Naive thymus-derived CD4-positive, alpha-beta T cell (primary cell): Measurements from ENCODE around the gene TFPI2. TPM values are rescaled to one million over a fixed set of nuclear protein-coding genes. Genes with fewer than 3 reads are reported as not detected.
"Not testable (repeated sequence)": the region's sequence is repeated elsewhere in the genome, so short reads cannot be mapped to it uniquely, and the experiment has no call there.

Experiments
- ATAC-seq: fragments of 150-1000 bp; cut with Tn5 transposase; 2 replicates; pipeline ENCODE4 v1.10.0; 2021; ENCODE audit warnings: mild to moderate bottlenecking, moderate library complexity
- CTCF ChIA-PET: fragments of 350-600 bp; sonication (Branson Sonifier 250); formaldehyde crosslinking; loops from one replicate; lab custom pipeline; 2021; ENCODE audit warnings: antibody characterized with exemption; lab: Charles Lee
- POLR2A ChIA-PET: fragments of 350-600 bp; sonication (Branson Sonifier 250); formaldehyde crosslinking; loops from one replicate; lab custom pipeline; 2021; ENCODE audit warnings: antibody characterized with exemption, inconsistent platforms; lab: Charles Lee
- DNase-seq, 9 donors: peaks; one replicate each; pipeline versions ENCODE4 v3.0.0 to v3.0.0-alpha.2; 2020 to 2022; ENCODE audit warnings: mixed read lengths in 1 of 9
- H3K27ac ChIP-seq: one replicate; pipeline ENCODE4 v1.7.0; 2013; ENCODE audit warnings: mild to moderate bottlenecking, low read depth, low read length, moderate library complexity
- H3K27me3 ChIP-seq, 2 donors: one replicate each; pipeline ENCODE4 v1.7.0; 2013; ENCODE audit warnings: low read length in 2 of 2, mild to moderate bottlenecking in 2 of 2, moderate library complexity in 2 of 2; ENCODE audit not compliant: control insufficient read depth in 2 of 2, insufficient read depth in 2 of 2
- H3K36me3 ChIP-seq, 3 experiments: 1 replicate in 2 of 3; 2 replicates in 1 of 3; pipeline ENCODE4 v1.7.0; 2013; ENCODE audit warnings: low read length in 3 of 3, mild to moderate bottlenecking in 3 of 3, moderate library complexity in 1 of 3; ENCODE audit not compliant: insufficient read depth in 3 of 3, control insufficient read depth in 2 of 3
- H3K4me1 ChIP-seq, 2 donors: one replicate each; pipeline ENCODE4 v1.7.0; 2013; ENCODE audit warnings: low read length in 2 of 2, mild to moderate bottlenecking in 2 of 2, moderate library complexity in 1 of 2; ENCODE audit not compliant: control insufficient read depth in 2 of 2, insufficient read depth in 2 of 2
- H3K4me3 ChIP-seq: 2 replicates; pipeline ENCODE4 v1.7.0; 2013; ENCODE audit warnings: mild to moderate bottlenecking, low read length
- H3K9me3 ChIP-seq, 3 experiments: 1 replicate in 2 of 3; 2 replicates in 1 of 3; pipeline ENCODE4 v1.7.0; 2013; ENCODE audit warnings: low read length in 3 of 3; ENCODE audit not compliant: control insufficient read depth in 2 of 3
- H3K27ac Mint-ChIP-seq, 9 donors: one replicate each; pipeline ENCODE4 v1.8.0; 2020 to 2022; ENCODE audit warnings: mixed read lengths in 9 of 9, mild to moderate bottlenecking in 8 of 9, moderate library complexity in 5 of 9, inconsistent platforms in 2 of 9
- H3K27me3 Mint-ChIP-seq, 5 donors: one replicate each; pipeline ENCODE4 v1.8.0; 2021 to 2022; ENCODE audit warnings: mixed read lengths in 5 of 5, mild to moderate bottlenecking in 1 of 5
- H3K36me3 Mint-ChIP-seq, 5 donors: one replicate each; pipeline ENCODE4 v1.8.0; 2020 to 2022; ENCODE audit warnings: mixed read lengths in 5 of 5, mild to moderate bottlenecking in 3 of 5, inconsistent platforms in 1 of 5
- H3K4me1 Mint-ChIP-seq, 7 donors: one replicate each; pipeline ENCODE4 v1.8.0; 2020 to 2022; ENCODE audit warnings: mixed read lengths in 7 of 7, mild to moderate bottlenecking in 3 of 7, inconsistent platforms in 1 of 7
- H3K4me3 Mint-ChIP-seq, 10 donors: one replicate each; pipeline ENCODE4 v1.8.0; 2020 to 2022; ENCODE audit warnings: mild to moderate bottlenecking in 10 of 10, mixed read lengths in 10 of 10, moderate library complexity in 6 of 10, inconsistent platforms in 2 of 10
- H3K9me3 Mint-ChIP-seq, 11 donors: one replicate each; pipeline ENCODE4 v1.8.0; 2020 to 2022; ENCODE audit warnings: mixed read lengths in 11 of 11, mild to moderate bottlenecking in 4 of 11, inconsistent platforms in 1 of 11, moderate library complexity in 1 of 11
- intact Hi-C, 2 donors: fragments of 100-400 bp; cut with micrococcal nuclease; formaldehyde crosslinking; loops; one replicate each; pipeline ENCODE4 v1.15.1; 2023
- polyA plus RNA-seq, 2 donors: library from polyadenylated mRNA; unstranded; fragments of 300-500 nt; fragmentation: Illumina TruSeq; gene quantifications; one replicate each; pipeline ENCODE4 v1.2.3, GENCODE V29; 2021
- total RNA-seq, 6 experiments: library from RNA in 5 of 6; stranded (reverse) in 5 of 6; gene quantifications; 1 replicate in 5 of 6; 2 replicates in 1 of 6; pipeline ENCODE4 v1.2.3 and lab custom pipeline; 2021 to 2026

Gene TFPI2
- total and polyA plus RNA-seq, 7 experiments from 2014 or later, result 0.71 to 0.77 TPM; not detected in 5

- DNase-seq, H3K4me1 Mint-ChIP-seq, H3K36me3 ChIP-seq, CTCF ChIA-PET, H3K9me3 ChIP-seq, H3K9me3 Mint-ChIP-seq, H3K36me3 Mint-ChIP-seq, H3K27ac Mint-ChIP-seq, H3K4me1 ChIP-seq, ATAC-seq, intact Hi-C loops, H3K27me3 ChIP-seq, POLR2A ChIA-PET, H3K4me3 Mint-ChIP-seq, H3K4me3 ChIP-seq, H3K27ac ChIP-seq: not testable (repeated sequence)
- H3K27me3 Mint-ChIP-seq, result peaks cover 10 to 20% (median 14%) of the 10 kb centered on the region in 5 donors
These were observed 21.1 kb upstream of the TFPI2 start for GRCh38 chr7:93911661-93912060.

- H3K27me3 ChIP-seq, H3K4me3 ChIP-seq, H3K36me3 ChIP-seq, DNase-seq, H3K4me1 Mint-ChIP-seq, CTCF ChIA-PET, H3K9me3 Mint-ChIP-seq, H3K27ac Mint-ChIP-seq, POLR2A ChIA-PET, H3K4me3 Mint-ChIP-seq, H3K27ac ChIP-seq, ATAC-seq, H3K4me1 ChIP-seq, intact Hi-C loops, H3K36me3 Mint-ChIP-seq, H3K9me3 ChIP-seq: not testable (repeated sequence)
- peaks cover 6 to 24% (median 12%) of the 10 kb centered on the region in 5 donors for H3K27me3 Mint-ChIP-seq
These were observed 20.7 kb upstream of the TFPI2 start for GRCh38 chr7:93911242-93911641.

GRCh38 chr7:93910076-93910994 is 19.8 kb upstream of the TFPI2 start:
- Mint-ChIP-seq H3K27ac (no peak overlapping the region), H3K36me3 (no peaks in the 10 kb centered on the region), H3K9me3 (peaks cover 0 to 2% (median 0%) of the 10 kb centered on the region in 11 donors), H3K4me1 (no peaks in the 10 kb centered on the region), H3K27me3 (peaks cover 6 to 25% (median 12%) of the 10 kb centered on the region in 5 donors), H3K4me3 (no peak overlapping the region)
- no peaks in the 10 kb centered on the region for H3K27me3 ChIP-seq
- no peaks in the 10 kb centered on the region for H3K4me1 ChIP-seq
- no peak for DNase-seq
- no peak overlapping the region for H3K27ac ChIP-seq
- H3K9me3 ChIP-seq, result no peaks in the 10 kb centered on the region
- no peaks in the 10 kb centered on the region for H3K36me3 ChIP-seq
- no peak overlapping the region for H3K4me3 ChIP-seq
- ChIA-PET POLR2A (no interaction called here), CTCF (no interaction called here)
- intact Hi-C loops, result no loop called here
- no peak for ATAC-seq

- H3K4me3 ChIP-seq, result no peak within 1 kb of the TSS
- ChIA-PET POLR2A (no interaction called here), CTCF (no interaction called here)
- no peak within 1 kb of the TSS for H3K27ac ChIP-seq
- no peaks in the 10 kb centered on the region for H3K27me3 ChIP-seq
- H3K9me3 ChIP-seq, result no peaks in the 10 kb centered on the region
- peaks cover 0 to 2% (median 0%) of the 10 kb centered on the region in 11 donors for H3K9me3 Mint-ChIP-seq
- DNase-seq (no peak), ATAC-seq (no peak)
- no peak within 1 kb of the TSS for H3K27ac Mint-ChIP-seq
- peaks cover 0 to 23% (median 6%) of the 10 kb centered on the region in 5 donors for H3K27me3 Mint-ChIP-seq
- H3K4me1 ChIP-seq, result no peaks in the 10 kb centered on the region
- no peak within 1 kb of the TSS for H3K4me3 Mint-ChIP-seq
- intact Hi-C loops, result loop anchor here in 1 of 2 donors (10.0 kb wide), 1 partner anchor 661 kb away; no protein-coding TSS in a partner anchor
- no peaks in the 10 kb centered on the region for H3K4me1 Mint-ChIP-seq
- no peaks in the 10 kb centered on the region for H3K36me3 ChIP-seq
- no peaks in the 10 kb centered on the region for H3K36me3 Mint-ChIP-seq
These were observed 15.7 kb upstream of the TFPI2 start, which contains the start of gene GNGT1 for GRCh38 chr7:93906267-93906666. TSS of gene GNGT1 (plus strand) at chr7:93906567. CDS start at chr7:93906747, 180 bp downstream.

DNA sequence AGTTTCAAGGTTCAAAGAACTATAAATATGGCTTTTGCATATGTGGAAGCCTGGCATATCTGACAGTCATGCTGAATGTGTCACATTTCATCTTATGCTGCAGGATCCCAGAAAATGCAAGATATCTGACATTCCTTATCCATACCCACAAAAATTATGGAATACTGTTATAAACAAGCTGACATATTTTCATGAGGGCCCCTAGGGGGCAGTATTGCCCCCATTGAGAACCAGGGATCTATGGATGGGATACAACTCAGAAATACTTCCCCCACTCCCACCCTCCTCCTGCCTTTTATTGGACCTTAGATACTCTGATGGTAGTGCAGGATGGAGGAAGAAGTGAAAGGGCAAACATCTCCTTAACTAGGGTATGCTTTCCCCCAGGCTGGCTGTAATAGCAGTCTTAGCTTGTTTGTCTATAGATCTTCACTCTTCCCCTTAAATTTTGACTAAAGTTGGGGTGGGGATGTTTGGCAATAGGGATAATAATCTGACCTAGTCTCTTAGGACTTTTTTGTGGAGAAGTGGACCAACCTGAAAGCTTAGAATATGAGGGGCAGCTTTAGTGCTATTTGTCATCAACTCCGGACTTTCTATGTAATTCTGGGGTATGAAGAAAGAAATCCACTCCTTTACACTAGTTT is 12.3 kb upstream of the TFPI2 start:
- no peaks in the 10 kb centered on the region for H3K9me3 ChIP-seq
- no peak overlapping the region for H3K27ac ChIP-seq
- no peaks in the 10 kb centered on the region for H3K36me3 ChIP-seq
- H3K4me1 Mint-ChIP-seq, result no peaks in the 10 kb centered on the region
- ATAC-seq (peak; percentile 36), DNase-seq (no peak)
- no peak overlapping the region for H3K4me3 ChIP-seq
- ChIA-PET CTCF (interaction anchor here (1.2 kb wide), 1 partner anchor 11 kb away, joined by 4 read pairs; no protein-coding TSS in a partner anchor), POLR2A (no interaction called here)
- H3K27me3 ChIP-seq, result no peaks in the 10 kb centered on the region
- H3K27me3 Mint-ChIP-seq, result peaks cover 7 to 35% (median 13%) of the 10 kb centered on the region in 5 donors
- H3K4me3 Mint-ChIP-seq, result no peak overlapping the region
- no peaks in the 10 kb centered on the region for H3K4me1 ChIP-seq
- peaks cover 0 to 2% (median 0%) of the 10 kb centered on the region in 11 donors for H3K9me3 Mint-ChIP-seq
- no peak overlapping the region for H3K27ac Mint-ChIP-seq
- H3K36me3 Mint-ChIP-seq, result no peaks in the 10 kb centered on the region
- intact Hi-C loops, result loop anchor here (1.0 to 10.0 kb wide), 5 partner anchors 184 to 658 kb away; no protein-coding TSS in a partner anchor

DNA sequence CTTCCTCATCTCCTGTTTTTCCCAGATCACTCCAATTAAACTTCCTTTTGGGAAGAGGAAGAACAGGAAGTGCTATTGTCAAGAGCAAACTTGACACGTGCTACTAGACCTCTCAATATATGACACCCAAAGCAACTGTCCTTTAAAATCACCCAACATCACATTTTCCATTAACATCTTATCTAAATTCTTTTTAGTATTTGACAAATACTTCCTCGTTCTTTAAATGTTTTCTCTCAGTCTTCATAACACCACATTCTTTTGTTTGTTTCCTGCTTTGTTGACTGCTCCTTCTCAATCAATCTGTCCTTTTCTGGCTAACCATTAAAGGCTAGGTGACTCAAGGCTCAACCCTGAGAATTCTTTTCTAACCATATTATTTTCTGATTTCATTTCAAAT is 7.1 kb upstream of the TFPI2 start:
- Mint-ChIP-seq H3K9me3 (no peaks in the 10 kb centered on the region), H3K36me3 (no peaks in the 10 kb centered on the region), H3K27me3 (peaks cover 12 to 31% (median 28%) of the 10 kb centered on the region in 5 donors), H3K4me3 (no peak overlapping the region), H3K4me1 (no peaks in the 10 kb centered on the region), H3K27ac (no peak overlapping the region)
- no peaks in the 10 kb centered on the region for H3K9me3 ChIP-seq
- intact Hi-C loops, result no loop called here
- H3K36me3 ChIP-seq, result no peaks in the 10 kb centered on the region
- H3K27ac ChIP-seq, result no peak overlapping the region
- ChIA-PET POLR2A (no interaction called here), CTCF (no interaction called here)
- H3K27me3 ChIP-seq, result no peaks in the 10 kb centered on the region
- ATAC-seq (no peak), DNase-seq (no peak)
- no peak overlapping the region for H3K4me3 ChIP-seq
- no peaks in the 10 kb centered on the region for H3K4me1 ChIP-seq
